ENCODE data around the gene UBAC1. TPM values are rescaled to one million over a fixed set of nuclear protein-coding genes. Genes with fewer than 3 reads are reported as not detected.
A peak's percentile ranks its signal among the peaks of the same experiment; 100 is the strongest.

UBAC1 gene
- total RNA-seq, 5 donors from 2014 or later (not counting 1 experiment from before 2014, with no cell fraction given): 25.9 to 37.3 (median 33.6) TPM

- ATAC-seq (replicated peaks in 1 of 4) (no peak), DNase-seq (no peak)
- POLR2A ChIA-PET: no interaction called here
- H3K36me3 Mint-ChIP-seq: no peaks in the 10 kb centered on the region
- H3K9me3 Mint-ChIP-seq: no peaks in the 10 kb centered on the region
- H3K4me3 ChIP-seq (ENCODE audit: control insufficient read depth in 1 of 2, extremely low read depth in 1 of 2, low read length in 1 of 2): peak overlapping the region; percentile 22 to 60
- peak overlapping the region in 1 of 3 donors; percentile 85 for H3K4me3 Mint-ChIP-seq
- WGBS (ENCODE audit: insufficient coverage): 91% methylated on average over 21 of the region's 22 CpGs
- no peaks in the 10 kb centered on the region for H3K27me3 ChIP-seq (replicated peaks in 1 of 2; ENCODE audit: control insufficient read depth in 2 of 2, extremely low read depth in 1 of 2, insufficient read depth in 2 of 2, low read length in 1 of 2)
- H3K4me1 Mint-ChIP-seq: peaks cover 84 to 93% (median 91%) of the 10 kb centered on the region in 3 donors
- peak overlapping the region; percentile 10 to 94 for H3K27ac Mint-ChIP-seq
- peak overlapping the region; percentile 63 for H3K27ac ChIP-seq (ENCODE audit: low read length)
- CTCF ChIA-PET: no interaction called here
- no peaks in the 10 kb centered on the region for H3K36me3 ChIP-seq (ENCODE audit: control insufficient read depth in 2 of 2, extremely low read depth in 1 of 2, insufficient read depth in 1 of 2, low read length in 1 of 2)
- no peaks in the 10 kb centered on the region for H3K9me3 ChIP-seq
- H3K4me1 ChIP-seq (ENCODE audit: control insufficient read depth in 1 of 2, extremely low read depth in 1 of 2, insufficient read depth in 2 of 2, low read length in 2 of 2): peaks cover 10 to 67% of the 10 kb centered on the region in 2 experiments
- H3K27me3 Mint-ChIP-seq: no peaks in the 10 kb centered on the region
Measured at GRCh38 chr9:135888126-135888765, 72.9 kb downstream of the UBAC1 start.

GRCh38 chr9:135887585-135888050, 73.6 kb downstream of the UBAC1 start:
- DNase-seq (peak; percentile 33 to 78 (median 61)), ATAC-seq (replicated peaks in 1 of 4) (peak; percentile 93 to 98 (median 96))
- Histone ChIP-seq H3K27ac (ENCODE audit: low read length) (peak overlapping the region; percentile 63), H3K4me1 (ENCODE audit: control insufficient read depth in 1 of 2, extremely low read depth in 1 of 2, insufficient read depth in 2 of 2, low read length in 2 of 2) (peaks cover 10 to 67% of the 10 kb centered on the region in 2 experiments), H3K9me3 (no peaks in the 10 kb centered on the region), H3K27me3 (replicated peaks in 1 of 2; ENCODE audit: control insufficient read depth in 2 of 2, extremely low read depth in 1 of 2, insufficient read depth in 2 of 2, low read length in 1 of 2) (no peaks in the 10 kb centered on the region), H3K36me3 (ENCODE audit: control insufficient read depth in 2 of 2, extremely low read depth in 1 of 2, insufficient read depth in 1 of 2, low read length in 1 of 2) (no peaks in the 10 kb centered on the region), H3K4me3 (ENCODE audit: control insufficient read depth in 1 of 2, extremely low read depth in 1 of 2, low read length in 1 of 2) (peak overlapping the region; percentile 22 to 60)
- H3K27me3 Mint-ChIP-seq: no peaks in the 10 kb centered on the region
- H3K27ac Mint-ChIP-seq: peak overlapping the region; percentile 60 to 94
- WGBS (ENCODE audit: insufficient coverage): 17% methylated on average over 11 of the region's 12 CpGs
- H3K4me3 Mint-ChIP-seq: peak overlapping the region; percentile 69 to 85 (median 73)
- no peaks in the 10 kb centered on the region for H3K9me3 Mint-ChIP-seq
- H3K36me3 Mint-ChIP-seq: no peaks in the 10 kb centered on the region
- POLR2A ChIA-PET: no interaction called here
- CTCF ChIA-PET: no interaction called here
- H3K4me1 Mint-ChIP-seq: peaks cover 81 to 93% (median 85%) of the 10 kb centered on the region in 3 donors

GRCh38 chr9:135887021-135887507, 74.1 kb downstream of the UBAC1 start:
- ChIA-PET POLR2A (no interaction called here), CTCF (no interaction called here)
- Mint-ChIP-seq H3K9me3 (no peaks in the 10 kb centered on the region), H3K27me3 (no peaks in the 10 kb centered on the region), H3K27ac (peak overlapping the region; percentile 60 to 94), H3K4me3 (peak overlapping the region; percentile 69 to 85 (median 73)), H3K4me1 (peaks cover 80 to 88% (median 82%) of the 10 kb centered on the region in 3 donors), H3K36me3 (no peaks in the 10 kb centered on the region)
- H3K36me3 ChIP-seq (ENCODE audit: control insufficient read depth in 2 of 2, extremely low read depth in 1 of 2, insufficient read depth in 1 of 2, low read length in 1 of 2): peaks cover 0 to 2% of the 10 kb centered on the region in 2 donors
- peak overlapping the region; percentile 63 for H3K27ac ChIP-seq (ENCODE audit: low read length)
- H3K27me3 ChIP-seq (replicated peaks in 1 of 2; ENCODE audit: control insufficient read depth in 2 of 2, extremely low read depth in 1 of 2, insufficient read depth in 2 of 2, low read length in 1 of 2): no peaks in the 10 kb centered on the region
- H3K4me3 ChIP-seq (ENCODE audit: control insufficient read depth in 1 of 2, extremely low read depth in 1 of 2, low read length in 1 of 2): peak overlapping the region; percentile 22 to 60
- H3K4me1 ChIP-seq (ENCODE audit: control insufficient read depth in 1 of 2, extremely low read depth in 1 of 2, insufficient read depth in 2 of 2, low read length in 2 of 2): peaks cover 10 to 67% of the 10 kb centered on the region in 2 experiments
- ATAC-seq (replicated peaks in 1 of 4) (peak in 3 of 4 experiments; percentile 8 to 39 (median 28)), DNase-seq (no peak)
- 43% methylated on average over 12 of the region's 18 CpGs for WGBS (ENCODE audit: insufficient coverage)
- H3K9me3 ChIP-seq: no peaks in the 10 kb centered on the region

GRCh38 chr9:135886147-135886981, 74.8 kb downstream of the UBAC1 start:
- WGBS (ENCODE audit: insufficient coverage): 89% methylated on average over 15 of the region's 21 CpGs
- Mint-ChIP-seq H3K27me3 (no peaks in the 10 kb centered on the region), H3K4me1 (peaks cover 74 to 82% (median 75%) of the 10 kb centered on the region in 3 donors), H3K36me3 (no peaks in the 10 kb centered on the region), H3K27ac (peak overlapping the region; percentile 60 to 94), H3K9me3 (no peaks in the 10 kb centered on the region), H3K4me3 (peak overlapping the region; percentile 52 to 85 (median 73))
- ATAC-seq (replicated peaks in 1 of 4) (no peak), DNase-seq (no peak)
- Histone ChIP-seq H3K36me3 (ENCODE audit: control insufficient read depth in 2 of 2, extremely low read depth in 1 of 2, insufficient read depth in 1 of 2, low read length in 1 of 2) (peaks cover 4 to 5% of the 10 kb centered on the region in 2 donors), H3K27ac (ENCODE audit: low read length) (no peak overlapping the region), H3K4me1 (ENCODE audit: control insufficient read depth in 1 of 2, extremely low read depth in 1 of 2, insufficient read depth in 2 of 2, low read length in 2 of 2) (peaks cover 10 to 67% of the 10 kb centered on the region in 2 experiments), H3K9me3 (no peaks in the 10 kb centered on the region), H3K27me3 (replicated peaks in 1 of 2; ENCODE audit: control insufficient read depth in 2 of 2, extremely low read depth in 1 of 2, insufficient read depth in 2 of 2, low read length in 1 of 2) (no peaks in the 10 kb centered on the region), H3K4me3 (ENCODE audit: control insufficient read depth in 1 of 2, extremely low read depth in 1 of 2, low read length in 1 of 2) (no peak overlapping the region)
- ChIA-PET CTCF (no interaction called here), POLR2A (no interaction called here)

- no peaks in the 10 kb centered on the region for H3K9me3 ChIP-seq
- Mint-ChIP-seq H3K27ac (peak overlapping the region; percentile 36 to 60), H3K4me1 (peaks cover 67 to 72% (median 68%) of the 10 kb centered on the region in 3 donors), H3K9me3 (no peaks in the 10 kb centered on the region), H3K4me3 (peak overlapping the region in 2 of 3 donors; percentile 24 to 85), H3K36me3 (no peaks in the 10 kb centered on the region), H3K27me3 (no peaks in the 10 kb centered on the region)
- no peak for DNase-seq
- WGBS (ENCODE audit: insufficient coverage): 73% methylated on average over 3 of the region's 7 CpGs
- CTCF ChIA-PET: no interaction called here
- no peak for ATAC-seq (replicated peaks in 1 of 4)
- no peak overlapping the region for H3K4me3 ChIP-seq (ENCODE audit: control insufficient read depth in 1 of 2, extremely low read depth in 1 of 2, low read length in 1 of 2)
- peaks cover 10 to 61% of the 10 kb centered on the region in 2 experiments for H3K4me1 ChIP-seq (ENCODE audit: control insufficient read depth in 1 of 2, extremely low read depth in 1 of 2, insufficient read depth in 2 of 2, low read length in 2 of 2)
- H3K36me3 ChIP-seq (ENCODE audit: control insufficient read depth in 2 of 2, extremely low read depth in 1 of 2, insufficient read depth in 1 of 2, low read length in 1 of 2): peaks cover 6 to 13% of the 10 kb centered on the region in 2 donors
- POLR2A ChIA-PET: no interaction called here
- H3K27ac ChIP-seq (ENCODE audit: low read length): no peak overlapping the region
- no peaks in the 10 kb centered on the region for H3K27me3 ChIP-seq (replicated peaks in 1 of 2; ENCODE audit: control insufficient read depth in 2 of 2, extremely low read depth in 1 of 2, insufficient read depth in 2 of 2, low read length in 1 of 2)
Measured at GRCh38 chr9:135885100-135885853, 75.9 kb downstream of the UBAC1 start.

Data from T-cell (primary cell).